Measurements from ENCODE around the gene MAML2.

The MAML2 gene

GRCh38 chr11:96178887-96179279 is 164.1 kb downstream of the MAML2 start:
- Histone ChIP-seq H4K8ac (ENCODE audit: low read length) (no peak overlapping the region), H2BK15ac (ENCODE audit: low read depth, poor library complexity, severe bottlenecking) (no peak overlapping the region), H3K4me1 (ENCODE audit: control insufficient read depth, insufficient read depth, low read depth, low read length) (peaks cover 3% of the 10 kb centered on the region), H2BK5ac (ENCODE audit: low read depth, low read length, poor library complexity, severe bottlenecking) (no peak overlapping the region), H3K27ac (ENCODE audit: low read length, poor library complexity, severe bottlenecking) (no peak overlapping the region), H3K23ac (ENCODE audit: low read length in 2 of 2) (no peak overlapping the region), H3K4ac (ENCODE audit: low read depth in 1 of 2, low read length in 2 of 2) (no peak overlapping the region), H3K18ac (ENCODE audit: low read depth in 1 of 2, low read length in 2 of 2) (no peak overlapping the region), H3K4me3 (ENCODE audit: insufficient read depth in 1 of 2, low read depth in 1 of 2, low read length in 2 of 2) (no peak overlapping the region), H4K91ac (ENCODE audit: low read length) (no peak overlapping the region), H3K14ac (ENCODE audit: low read length in 2 of 2) (no peak overlapping the region), H2AFZ (ENCODE audit: low read depth, low read length) (no peak overlapping the region), H3K27me3 (ENCODE audit: control insufficient read depth in 1 of 2, insufficient read depth in 1 of 2, low read length in 2 of 2) (no peaks in the 10 kb centered on the region), H3K9ac (ENCODE audit: low read length) (no peak overlapping the region), H3K36me3 (ENCODE audit: control insufficient read depth in 1 of 2, insufficient read depth in 2 of 2, low read depth in 1 of 2, low read length in 2 of 2) (peaks cover 4 to 12% of the 10 kb centered on the region in 2 experiments), H3K4me2 (ENCODE audit: low read length, poor library complexity, severe bottlenecking) (no peak overlapping the region), H2BK12ac (ENCODE audit: low read length in 2 of 2) (no peak overlapping the region), H3K79me1 (replicated peaks; ENCODE audit: low read length, poor library complexity, severe bottlenecking) (peaks cover 28% of the 10 kb centered on the region), H2AK5ac (ENCODE audit: low read length, severe bottlenecking) (no peak overlapping the region), H3K9me3 (ENCODE audit: control insufficient read depth, low read length) (no peaks in the 10 kb centered on the region), H2BK120ac (ENCODE audit: low read depth, low read length) (no peak overlapping the region)
- no peak for DNase-seq
- 95% methylated on average over 5 of the region's 6 CpGs for WGBS

- H3K4me3 ChIP-seq (ENCODE audit: insufficient read depth in 1 of 2, low read depth in 1 of 2, low read length in 2 of 2): no peak overlapping the region
- H4K8ac ChIP-seq (ENCODE audit: low read length): peak overlapping the region; percentile 16
- no peak overlapping the region for H2BK12ac ChIP-seq (ENCODE audit: low read length in 2 of 2)
- no peaks in the 10 kb centered on the region for H3K27me3 ChIP-seq (ENCODE audit: control insufficient read depth in 1 of 2, insufficient read depth in 1 of 2, low read length in 2 of 2)
- H2BK5ac ChIP-seq (ENCODE audit: low read depth, low read length, poor library complexity, severe bottlenecking): no peak overlapping the region
- H4K91ac ChIP-seq (ENCODE audit: low read length): no peak overlapping the region
- DNase-seq: no peak
- H3K4me1 ChIP-seq (ENCODE audit: control insufficient read depth, insufficient read depth, low read depth, low read length): peaks cover 3% of the 10 kb centered on the region
- H3K27ac ChIP-seq (ENCODE audit: low read length, poor library complexity, severe bottlenecking): no peak overlapping the region
- H3K14ac ChIP-seq (ENCODE audit: low read length in 2 of 2): no peak overlapping the region
- H3K9ac ChIP-seq (ENCODE audit: low read length): no peak overlapping the region
- H3K79me1 ChIP-seq (replicated peaks; ENCODE audit: low read length, poor library complexity, severe bottlenecking): peaks cover 32% of the 10 kb centered on the region
- H3K9me3 ChIP-seq (ENCODE audit: control insufficient read depth, low read length): no peaks in the 10 kb centered on the region
- H3K4me2 ChIP-seq (ENCODE audit: low read length, poor library complexity, severe bottlenecking): no peak overlapping the region
- no peak overlapping the region for H2BK120ac ChIP-seq (ENCODE audit: low read depth, low read length)
- H2AK5ac ChIP-seq (ENCODE audit: low read length, severe bottlenecking): peak overlapping the region; percentile 35
- 86% methylated on average over 10 of the region's 12 CpGs for WGBS
- no peak overlapping the region for H2BK15ac ChIP-seq (ENCODE audit: low read depth, poor library complexity, severe bottlenecking)
- H3K36me3 ChIP-seq (ENCODE audit: control insufficient read depth in 1 of 2, insufficient read depth in 2 of 2, low read depth in 1 of 2, low read length in 2 of 2): peaks cover 4 to 13% of the 10 kb centered on the region in 2 experiments
- H3K23ac ChIP-seq (ENCODE audit: low read length in 2 of 2): no peak overlapping the region
- H3K4ac ChIP-seq (ENCODE audit: low read depth in 1 of 2, low read length in 2 of 2): no peak overlapping the region
- peak overlapping the region in 1 of 2 experiments; percentile 21 for H3K18ac ChIP-seq (ENCODE audit: low read depth in 1 of 2, low read length in 2 of 2)
- H2AFZ ChIP-seq (ENCODE audit: low read depth, low read length): no peak overlapping the region
These were observed 164.7 kb downstream of the MAML2 start for GRCh38 chr11:96178049-96178886.

- peaks cover 3% of the 10 kb centered on the region for H3K4me1 ChIP-seq (ENCODE audit: control insufficient read depth, insufficient read depth, low read depth, low read length)
- no peak overlapping the region for H2BK12ac ChIP-seq (ENCODE audit: low read length in 2 of 2)
- no peak overlapping the region for H2AFZ ChIP-seq (ENCODE audit: low read depth, low read length)
- no peak overlapping the region for H3K18ac ChIP-seq (ENCODE audit: low read depth in 1 of 2, low read length in 2 of 2)
- no peaks in the 10 kb centered on the region for H3K9me3 ChIP-seq (ENCODE audit: control insufficient read depth, low read length)
- no peak overlapping the region for H3K27ac ChIP-seq (ENCODE audit: low read length, poor library complexity, severe bottlenecking)
- H2BK5ac ChIP-seq (ENCODE audit: low read depth, low read length, poor library complexity, severe bottlenecking): no peak overlapping the region
- H3K4me2 ChIP-seq (ENCODE audit: low read length, poor library complexity, severe bottlenecking): no peak overlapping the region
- no peak overlapping the region for H3K23ac ChIP-seq (ENCODE audit: low read length in 2 of 2)
- DNase-seq: no peak
- no peaks in the 10 kb centered on the region for H3K27me3 ChIP-seq (ENCODE audit: control insufficient read depth in 1 of 2, insufficient read depth in 1 of 2, low read length in 2 of 2)
- no peak overlapping the region for H2BK15ac ChIP-seq (ENCODE audit: low read depth, poor library complexity, severe bottlenecking)
- no peak overlapping the region for H4K8ac ChIP-seq (ENCODE audit: low read length)
- no peak overlapping the region for H2BK120ac ChIP-seq (ENCODE audit: low read depth, low read length)
- no peak overlapping the region for H3K4ac ChIP-seq (ENCODE audit: low read depth in 1 of 2, low read length in 2 of 2)
- H4K91ac ChIP-seq (ENCODE audit: low read length): no peak overlapping the region
- no peak overlapping the region for H3K4me3 ChIP-seq (ENCODE audit: insufficient read depth in 1 of 2, low read depth in 1 of 2, low read length in 2 of 2)
- 100% methylated on average over 2 of the region's 3 CpGs for WGBS
- peaks cover 4 to 17% of the 10 kb centered on the region in 2 experiments for H3K36me3 ChIP-seq (ENCODE audit: control insufficient read depth in 1 of 2, insufficient read depth in 2 of 2, low read depth in 1 of 2, low read length in 2 of 2)
- peaks cover 33% of the 10 kb centered on the region for H3K79me1 ChIP-seq (replicated peaks; ENCODE audit: low read length, poor library complexity, severe bottlenecking)
- no peak overlapping the region for H3K14ac ChIP-seq (ENCODE audit: low read length in 2 of 2)
- no peak overlapping the region for H2AK5ac ChIP-seq (ENCODE audit: low read length, severe bottlenecking)
- H3K9ac ChIP-seq (ENCODE audit: low read length): no peak overlapping the region
These were observed 165.8 kb downstream of the MAML2 start for GRCh38 chr11:96177146-96177545.

- no peak overlapping the region for H2AK5ac ChIP-seq (ENCODE audit: low read length, severe bottlenecking)
- no peak overlapping the region for H2BK5ac ChIP-seq (ENCODE audit: low read depth, low read length, poor library complexity, severe bottlenecking)
- peak overlapping the region in 1 of 2 experiments; percentile 40 for H3K23ac ChIP-seq (ENCODE audit: low read length in 2 of 2)
- H3K4me1 ChIP-seq (ENCODE audit: control insufficient read depth, insufficient read depth, low read depth, low read length): peaks cover 9% of the 10 kb centered on the region
- WGBS: 93% methylated on average over 4 of the region's 5 CpGs
- H3K36me3 ChIP-seq (ENCODE audit: control insufficient read depth in 1 of 2, insufficient read depth in 2 of 2, low read depth in 1 of 2, low read length in 2 of 2): peaks cover 4 to 17% of the 10 kb centered on the region in 2 experiments
- no peak overlapping the region for H3K4me3 ChIP-seq (ENCODE audit: insufficient read depth in 1 of 2, low read depth in 1 of 2, low read length in 2 of 2)
- H2BK12ac ChIP-seq (ENCODE audit: low read length in 2 of 2): no peak overlapping the region
- no peak overlapping the region for H3K4me2 ChIP-seq (ENCODE audit: low read length, poor library complexity, severe bottlenecking)
- no peak overlapping the region for H2AFZ ChIP-seq (ENCODE audit: low read depth, low read length)
- no peak for DNase-seq
- H3K9ac ChIP-seq (ENCODE audit: low read length): no peak overlapping the region
- peak overlapping the region; percentile 43 for H4K8ac ChIP-seq (ENCODE audit: low read length)
- H2BK120ac ChIP-seq (ENCODE audit: low read depth, low read length): no peak overlapping the region
- H4K91ac ChIP-seq (ENCODE audit: low read length): no peak overlapping the region
- peak overlapping the region in 1 of 2 experiments; percentile 14 for H3K14ac ChIP-seq (ENCODE audit: low read length in 2 of 2)
- no peak overlapping the region for H2BK15ac ChIP-seq (ENCODE audit: low read depth, poor library complexity, severe bottlenecking)
- peak overlapping the region; percentile 6 to 19 for H3K18ac ChIP-seq (ENCODE audit: low read depth in 1 of 2, low read length in 2 of 2)
- no peaks in the 10 kb centered on the region for H3K9me3 ChIP-seq (ENCODE audit: control insufficient read depth, low read length)
- peaks cover 34% of the 10 kb centered on the region for H3K79me1 ChIP-seq (replicated peaks; ENCODE audit: low read length, poor library complexity, severe bottlenecking)
- no peaks in the 10 kb centered on the region for H3K27me3 ChIP-seq (ENCODE audit: control insufficient read depth in 1 of 2, insufficient read depth in 1 of 2, low read length in 2 of 2)
- peak overlapping the region in 1 of 2 experiments; percentile 62 for H3K4ac ChIP-seq (ENCODE audit: low read depth in 1 of 2, low read length in 2 of 2)
- H3K27ac ChIP-seq (ENCODE audit: low read length, poor library complexity, severe bottlenecking): no peak overlapping the region
These were observed 169.1 kb downstream of the MAML2 start for GRCh38 chr11:96173906-96174305.

Data from mesenchymal stem cell (in vitro differentiated cells and primary cell).